GM19328 (cell line): ENCODE results near the gene COL6A5.
"Not testable (repeated sequence)": the region's sequence is repeated elsewhere in the genome, so short reads cannot be mapped to it uniquely, and the experiment has no call there.

Source experiments
- ATAC-seq: cut with Tn5 transposase; IDR thresholded peaks from one replicate; pipeline ENCODE4 v1.9.1; 2021; ENCODE audit warnings: mild to moderate bottlenecking, moderate library complexity; ENCODE audit not compliant: unreplicated experiment

The COL6A5 gene

GRCh38 chr3:130430266-130430665, 84.8 kb downstream of the COL6A5 start:
- no peak for ATAC-seq

DNA sequence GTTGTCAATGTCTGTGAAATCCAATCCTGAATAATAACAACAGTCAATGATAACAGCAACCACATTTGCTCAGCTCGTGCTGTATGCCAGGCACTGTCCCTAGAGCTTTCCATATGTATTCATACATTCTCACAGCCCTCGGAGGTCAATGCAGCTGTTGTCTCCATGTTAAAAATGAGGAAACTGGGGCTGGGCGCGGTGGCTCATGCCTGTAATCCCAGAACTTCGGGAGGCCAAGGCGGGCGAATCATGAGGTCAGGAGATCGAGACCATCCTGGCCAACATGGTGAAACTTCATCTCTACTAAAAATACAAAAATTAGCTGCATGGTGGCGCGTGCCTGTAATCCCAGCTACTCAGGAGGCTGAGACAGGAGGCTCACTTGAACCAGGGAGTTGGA, 86.6 kb downstream of the COL6A5 start:
- not testable (repeated sequence) for ATAC-seq

- no peak for ATAC-seq
Observed at GRCh38 chr3:130433306-130433705, 87.8 kb downstream of the COL6A5 start.

DNA sequence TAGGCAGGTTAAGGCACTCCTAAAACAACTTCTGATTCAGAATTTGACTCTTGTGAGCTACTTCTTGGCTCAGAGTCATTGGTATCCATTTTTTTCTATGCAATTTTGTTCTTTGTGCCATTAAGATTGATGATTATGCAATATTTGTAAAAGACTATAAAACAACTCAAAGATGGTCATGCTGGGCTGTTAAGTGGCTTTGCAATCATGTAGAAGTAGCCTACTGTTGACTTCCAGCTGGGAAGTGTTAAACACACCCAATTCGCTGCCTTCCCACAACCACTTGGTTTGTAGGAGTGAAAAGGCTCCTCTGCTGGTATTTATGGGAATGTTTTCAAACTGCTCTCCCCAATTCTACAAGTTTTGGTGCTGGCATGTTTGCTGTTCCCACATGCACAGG, 96.8 kb downstream of the COL6A5 start:
- no peak for ATAC-seq

DNA sequence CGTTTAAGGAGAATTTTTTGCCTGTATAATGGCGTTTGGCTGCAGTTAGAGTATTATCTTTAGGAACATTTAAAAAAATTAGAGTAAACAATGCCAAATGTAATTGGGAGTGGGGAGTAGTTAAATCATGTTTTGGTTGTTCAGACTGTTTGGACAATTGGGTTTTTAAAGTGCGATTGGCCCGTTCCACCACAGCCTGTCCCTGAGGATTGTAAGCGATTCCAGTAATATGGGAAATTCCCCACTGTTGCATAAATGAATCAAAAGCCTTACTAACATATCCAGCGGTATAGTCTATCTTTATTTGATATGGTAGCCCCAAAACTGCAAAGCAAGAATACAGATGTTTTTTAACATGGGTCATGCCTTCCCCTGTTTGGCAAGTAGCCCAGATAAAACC, 101.4 kb downstream of the COL6A5 start:
- ATAC-seq: not testable (repeated sequence)

DNA sequence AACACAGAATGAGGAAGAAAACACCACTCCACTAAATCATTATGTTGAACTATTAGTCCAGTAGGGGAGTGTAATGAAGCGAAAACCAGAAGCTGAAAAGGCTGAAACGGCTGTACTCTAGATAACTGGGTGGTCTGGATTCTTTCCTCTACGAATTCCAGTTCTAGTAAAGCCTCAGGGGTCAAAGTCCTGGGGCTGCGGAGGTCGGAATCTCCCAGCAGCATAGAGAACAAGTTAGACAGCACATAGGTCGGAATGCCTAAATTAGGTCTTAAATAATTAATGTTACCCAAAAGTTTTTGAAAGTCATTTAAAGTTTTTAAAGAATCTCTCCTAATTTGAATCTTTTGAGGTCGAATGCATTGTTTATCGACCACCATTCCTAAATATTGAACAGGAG, 102.7 kb downstream of the COL6A5 start:
- not testable (repeated sequence) for ATAC-seq

- ATAC-seq: no peak
Observed at GRCh38 chr3:130456540-130456939, 111.1 kb downstream of the COL6A5 start.

DNA sequence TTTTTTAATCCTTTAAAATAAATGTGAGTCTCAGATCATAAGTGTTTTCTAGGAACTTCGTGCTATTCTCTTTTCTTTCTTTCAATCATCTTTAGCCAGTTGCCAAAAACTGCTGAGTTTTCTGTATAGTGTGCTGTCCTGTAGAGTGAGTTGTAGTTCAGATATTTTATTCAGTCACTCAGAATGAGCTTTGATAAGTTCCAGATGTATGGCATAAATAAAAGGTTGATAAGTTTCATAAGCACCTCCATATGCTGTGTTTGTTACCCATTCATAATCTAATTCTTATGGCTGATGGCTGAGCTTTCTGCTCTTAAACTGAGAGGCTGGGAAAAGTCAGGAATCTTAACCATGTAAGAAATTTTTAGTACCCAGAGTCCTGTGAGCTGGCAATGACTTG, 112.2 kb downstream of the COL6A5 start:
- no peak for ATAC-seq

GRCh38 chr3:130459944-130460343, 114.5 kb downstream of the COL6A5 start:
- no peak for ATAC-seq

GRCh38 chr3:130462089-130462488, 116.6 kb downstream of the COL6A5 start:
- ATAC-seq: no peak

DNA sequence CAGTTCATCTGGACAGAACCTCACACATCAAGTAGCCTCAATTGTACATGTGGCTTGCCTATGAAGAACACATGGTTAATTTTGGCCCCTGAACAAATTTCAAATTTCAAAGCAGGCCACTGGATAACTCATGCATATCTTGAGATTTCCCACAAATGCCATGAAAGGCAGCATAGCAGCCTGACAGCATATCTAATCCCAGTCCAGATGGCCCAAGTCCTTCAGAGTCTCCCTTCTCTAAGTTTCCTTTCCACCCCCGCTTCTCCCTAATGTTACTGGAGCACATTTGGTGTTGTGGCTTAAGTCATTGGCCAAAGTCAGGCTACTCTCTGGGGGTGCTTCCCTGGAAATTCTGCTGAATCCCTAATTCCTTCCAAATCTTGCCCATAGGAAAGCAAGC, 117.7 kb downstream of the COL6A5 start:
- ATAC-seq: no peak

- no peak for ATAC-seq
Observed at GRCh38 chr3:130465521-130465920, 120.0 kb downstream of the COL6A5 start.

- no peak for ATAC-seq
Observed at GRCh38 chr3:130468311-130468710, 122.8 kb downstream of the COL6A5 start.

GRCh38 chr3:130470126-130470525, 124.7 kb downstream of the COL6A5 start:
- ATAC-seq: no peak

DNA sequence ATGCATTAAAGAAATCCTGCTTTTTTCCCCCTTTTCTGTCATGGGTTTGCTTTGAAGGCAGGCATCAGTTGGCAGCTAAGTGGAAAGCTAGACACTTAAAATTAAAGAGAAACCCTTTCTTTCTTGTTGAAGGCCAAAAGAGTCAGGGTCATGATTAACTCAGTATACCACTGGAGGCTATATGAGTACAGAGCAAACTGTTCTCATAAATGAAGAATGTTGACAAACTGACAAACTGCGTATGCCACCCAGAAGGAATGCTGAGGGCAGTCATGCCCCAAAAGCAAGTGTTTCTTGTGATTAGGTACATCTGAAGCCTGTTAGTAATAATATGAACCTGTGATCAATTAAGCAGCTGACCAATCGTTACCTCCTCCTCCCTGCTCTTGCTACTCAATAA, 127.9 kb downstream of the COL6A5 start:
- no peak for ATAC-seq

GRCh38 chr3:130480736-130481135, 135.3 kb downstream of the COL6A5 start:
- no peak for ATAC-seq

DNA sequence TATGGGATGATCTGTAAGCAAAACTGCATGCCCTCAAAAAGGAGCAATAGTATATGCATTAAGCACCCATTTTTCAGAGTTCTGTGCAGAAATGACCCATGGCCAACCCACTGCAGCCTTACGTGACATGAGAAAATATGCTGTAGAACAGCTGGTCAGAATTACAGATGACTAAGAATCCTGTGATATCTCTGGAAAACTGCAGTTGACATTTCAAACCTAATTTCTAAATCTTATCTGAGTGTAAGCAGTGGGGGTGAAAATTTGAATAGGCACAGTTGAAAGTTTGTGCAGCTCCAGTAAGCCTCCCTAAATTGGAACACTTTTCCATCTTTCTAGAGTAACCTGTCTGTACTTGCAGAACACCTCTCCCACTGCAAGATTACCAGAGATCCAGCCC, 142.8 kb downstream of the COL6A5 start:
- ATAC-seq: no peak

DNA sequence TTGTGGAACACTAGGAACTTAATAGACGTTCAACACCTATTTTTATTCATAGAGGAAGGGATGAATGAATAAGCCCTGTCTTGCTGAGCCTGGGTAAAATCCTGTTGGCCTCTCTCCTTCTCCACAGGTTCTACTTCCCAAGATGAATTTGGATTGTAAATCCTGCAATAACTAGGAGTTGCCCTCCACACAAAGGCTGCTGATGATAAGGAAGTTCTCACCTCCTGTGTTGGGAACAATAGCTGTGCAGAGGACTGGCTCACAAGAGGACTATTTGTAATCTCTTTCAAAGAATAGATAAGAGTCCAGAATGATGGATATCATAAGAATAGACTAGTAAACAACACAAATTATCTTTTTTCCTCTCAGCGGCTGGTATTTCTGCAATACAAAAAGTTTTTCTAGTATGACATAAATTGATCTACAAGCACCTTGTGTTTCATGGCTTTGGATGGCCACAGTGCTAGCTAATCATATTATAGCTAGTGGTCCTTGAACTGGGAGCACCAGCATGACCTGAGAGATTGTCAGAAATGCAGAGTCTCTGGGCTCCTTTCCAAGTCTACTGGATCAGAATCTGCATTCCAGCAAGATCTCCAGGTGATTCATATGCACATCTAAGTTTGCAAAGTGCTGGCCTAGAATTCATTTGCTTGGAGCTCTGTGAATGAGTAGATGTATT, 143.4 kb downstream of the COL6A5 start:
- ATAC-seq: no peak

DNA sequence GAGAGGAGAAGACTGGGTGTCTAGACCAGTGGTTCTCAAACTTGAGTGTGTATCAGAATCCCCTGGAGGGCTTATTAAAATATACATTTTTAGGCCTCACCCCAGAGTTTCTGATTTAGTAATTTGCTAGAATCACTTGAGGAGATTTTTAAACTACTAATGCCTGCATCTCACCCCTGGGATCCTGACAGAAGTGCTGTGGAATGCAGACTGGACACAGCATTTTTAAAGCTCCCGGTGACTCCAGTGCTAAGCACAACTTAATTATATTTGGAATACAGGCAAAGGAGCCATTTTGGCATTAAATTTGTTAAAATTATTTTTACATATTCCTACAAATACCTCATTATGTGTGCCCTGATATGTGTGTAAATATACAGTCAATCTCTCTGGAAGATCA, 144.8 kb downstream of the COL6A5 start:
- ATAC-seq: no peak

GRCh38 chr3:130491431-130491830, 146.0 kb downstream of the COL6A5 start:
- no peak for ATAC-seq

DNA sequence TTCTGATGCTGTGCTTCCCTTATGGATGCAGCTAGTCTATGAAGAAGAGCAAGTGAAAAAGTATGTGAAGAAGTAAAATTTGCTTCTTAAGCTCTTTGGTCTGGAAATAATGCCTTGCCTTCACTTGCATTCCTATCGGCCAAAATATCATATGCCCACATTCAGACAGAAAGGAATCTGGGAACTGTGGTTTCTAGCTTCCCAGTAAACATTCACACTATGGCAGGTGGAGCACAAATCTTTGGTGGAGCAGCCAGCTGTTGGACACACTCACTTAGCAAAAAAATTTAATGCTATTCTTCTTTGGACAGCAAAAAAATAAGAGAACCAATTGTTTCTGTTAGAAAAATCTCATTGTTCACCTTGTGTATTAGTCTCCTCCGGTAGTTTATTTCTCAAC, 159.2 kb downstream of the COL6A5 start:
- no peak for ATAC-seq

- ATAC-seq: no peak
Observed at GRCh38 chr3:130506031-130506430, 160.6 kb downstream of the COL6A5 start.

GRCh38 chr3:130507746-130508145, 162.3 kb downstream of the COL6A5 start:
- ATAC-seq: no peak
